Measurements from ENCODE around the gene AGAP3. TPM values are rescaled to one million over a fixed set of nuclear protein-coding genes. Genes with fewer than 3 reads are reported as not detected.

Gene AGAP3
- polyA plus RNA-seq, 3 donors, result 54.3 to 61.2 (median 60.2) TPM

DNA sequence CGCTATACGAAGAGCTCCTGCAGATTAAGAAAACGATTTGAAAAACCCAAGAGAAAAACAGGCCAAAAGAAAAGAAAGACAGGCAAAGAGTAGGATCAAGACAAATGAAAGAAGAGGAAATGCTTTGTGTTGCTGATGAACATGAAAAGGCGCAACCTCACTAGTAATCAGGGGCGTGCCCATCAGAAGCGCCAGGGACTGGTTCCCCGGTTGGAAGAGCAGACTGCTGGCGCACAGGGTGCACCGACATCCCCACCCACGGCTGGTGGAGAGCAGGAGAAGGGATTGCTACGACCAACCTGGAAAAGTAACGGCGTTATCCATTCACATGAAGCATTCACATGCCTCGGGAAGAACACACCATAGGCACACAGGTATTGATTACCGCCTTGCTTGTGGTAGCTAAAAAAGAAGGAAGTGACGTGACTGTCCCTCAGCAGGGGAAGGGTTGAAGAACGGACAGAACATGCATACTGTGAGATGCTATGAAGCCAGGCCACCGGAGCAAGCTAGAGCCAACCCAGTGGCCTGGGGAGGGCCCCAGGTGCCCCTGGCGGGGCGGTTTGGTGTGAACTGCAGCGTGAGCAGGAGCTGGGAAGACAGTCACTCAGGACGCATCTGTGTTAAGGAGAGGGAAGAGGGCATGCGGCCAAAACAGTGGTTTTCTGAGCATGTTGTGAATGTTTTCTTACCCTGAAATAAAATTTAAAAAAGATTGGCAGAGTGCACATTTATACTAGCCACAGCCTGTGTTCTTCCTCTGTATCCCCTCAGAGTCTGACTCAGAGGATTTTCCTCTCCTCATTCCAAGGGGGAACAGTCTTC, 18.3 kb downstream of the AGAP3 start:
- no peak for DNase-seq (ENCODE audit: low read depth in 3 of 3, low spot score in 2 of 3)

GRCh38 chr7:151107882-151108281, 21.6 kb downstream of the AGAP3 start:
- no peak for DNase-seq (ENCODE audit: low read depth in 3 of 3, low spot score in 2 of 3)

- DNase-seq (ENCODE audit: low read depth in 3 of 3, low spot score in 2 of 3), result no peak
Observed at GRCh38 chr7:151109094-151110048, 23.1 kb downstream of the AGAP3 start.

DNA sequence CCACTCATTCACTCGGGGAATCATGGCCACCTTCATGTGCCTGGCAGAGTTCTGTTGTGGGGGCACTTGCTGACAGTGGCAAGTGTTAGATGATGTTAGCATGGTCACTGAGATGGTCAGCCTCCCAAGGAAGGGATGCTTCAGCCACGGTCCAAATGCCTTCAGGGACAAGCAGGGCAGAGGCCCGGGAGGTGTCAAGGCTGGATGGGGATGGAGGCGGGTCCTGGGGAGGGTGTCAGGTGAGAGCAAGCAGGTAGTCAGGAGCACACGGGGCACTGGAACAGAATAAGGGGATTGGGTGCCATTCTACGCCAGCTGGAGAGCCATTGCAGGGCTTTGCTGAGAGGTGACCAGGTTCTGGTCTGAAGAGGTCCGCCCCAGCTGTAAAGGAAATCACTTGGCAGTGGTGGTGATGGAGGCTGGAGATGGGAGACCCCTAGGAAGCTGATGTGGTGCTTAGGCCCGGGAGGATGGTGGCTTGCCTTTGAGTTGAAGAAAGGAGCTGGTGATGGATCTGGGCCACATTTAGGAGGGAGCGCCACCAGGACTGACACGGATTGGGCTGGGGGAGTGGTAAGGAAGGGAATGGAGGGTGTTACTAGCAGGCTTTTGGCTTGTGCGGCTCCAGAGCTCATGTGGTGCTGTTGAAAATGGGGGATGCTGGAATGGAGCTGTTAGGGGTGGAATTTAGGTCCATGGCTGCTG, 24.1 kb downstream of the AGAP3 start:
- no peak for DNase-seq (ENCODE audit: low read depth in 3 of 3, low spot score in 2 of 3)

DNA sequence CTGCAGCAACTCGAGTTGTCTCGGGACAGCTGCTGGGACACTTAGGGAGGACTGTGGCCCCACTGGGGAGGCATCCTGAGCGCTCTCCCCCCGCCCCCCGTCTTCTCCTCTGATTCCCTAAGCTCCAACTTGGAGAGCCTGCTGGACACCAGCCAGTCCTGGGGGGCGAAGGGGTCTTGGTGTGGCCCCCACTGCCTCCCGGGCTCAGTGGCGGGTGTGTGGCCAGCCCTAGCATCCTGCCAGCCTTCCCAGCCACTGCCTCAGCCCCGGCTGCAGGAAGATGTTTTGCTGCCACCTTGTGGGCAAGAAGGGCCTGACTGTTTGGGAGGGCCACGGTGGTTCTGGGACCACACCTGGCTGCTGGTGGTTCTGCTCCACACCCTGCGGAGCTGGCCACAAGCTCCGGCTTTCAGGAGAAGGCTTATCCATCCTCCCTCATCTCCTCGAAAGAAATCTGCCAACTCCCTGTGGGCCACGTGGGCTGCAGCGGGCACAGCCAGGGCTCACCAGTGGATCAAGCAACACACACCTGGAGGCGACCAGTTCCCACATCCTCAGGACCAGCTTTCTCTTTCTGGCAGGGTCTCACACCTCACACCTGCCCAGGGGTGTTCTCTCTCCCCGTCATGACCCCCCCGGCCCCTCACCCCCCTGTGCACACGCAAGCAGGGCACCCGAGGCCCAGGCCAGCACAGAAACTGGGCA, 24.8 kb downstream of the AGAP3 start:
- DNase-seq (ENCODE audit: low read depth in 3 of 3, low spot score in 2 of 3), result no peak

DNA sequence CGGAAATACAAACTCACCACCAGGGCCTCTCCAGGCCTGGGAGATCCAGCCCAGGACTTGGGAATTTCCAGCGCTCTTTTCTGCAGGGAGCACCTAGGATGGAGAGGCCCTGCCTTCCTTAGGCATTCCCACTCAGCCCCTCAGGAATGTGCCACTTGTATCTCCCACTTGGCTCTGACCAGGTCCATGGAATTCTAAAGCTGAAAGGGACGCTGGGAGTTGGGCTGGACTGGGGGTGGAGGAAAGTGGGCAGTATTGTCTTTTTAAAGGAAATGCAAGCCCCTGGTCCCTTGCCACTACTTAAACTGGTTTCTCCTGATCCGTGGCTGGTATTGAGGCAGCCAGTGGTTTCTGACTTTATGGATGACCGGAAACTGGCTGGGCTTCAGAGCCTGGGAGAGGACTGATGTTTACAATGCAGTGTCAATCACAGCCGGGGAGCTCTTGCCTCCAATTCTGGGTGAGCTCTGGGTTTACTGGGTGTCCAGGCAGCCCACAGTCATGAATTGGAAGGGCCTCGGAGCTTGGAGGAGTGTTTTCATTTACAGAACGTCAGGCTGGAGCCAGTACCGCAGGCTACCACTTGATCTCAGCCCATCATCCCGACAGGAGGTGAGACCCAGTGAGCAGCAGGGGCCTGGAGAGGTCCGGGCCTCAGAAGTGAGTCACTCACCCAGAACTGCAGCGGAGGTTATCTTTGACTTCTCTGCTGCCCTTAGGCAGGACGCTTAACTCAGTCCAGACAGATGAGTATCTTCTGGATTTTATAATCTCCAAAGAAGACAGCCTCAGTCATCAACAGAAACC, 27.3 kb downstream of the AGAP3 start:
- DNase-seq (ENCODE audit: low read depth in 3 of 3, low spot score in 2 of 3), result no peak

- DNase-seq (ENCODE audit: low read depth in 3 of 3, low spot score in 2 of 3), result no peak
Observed at GRCh38 chr7:151114151-151115090, 28.1 kb downstream of the AGAP3 start.

GRCh38 chr7:151115121-151115835, 29.0 kb downstream of the AGAP3 start:
- DNase-seq (ENCODE audit: low read depth in 3 of 3, low spot score in 2 of 3), result no peak

- no peak for DNase-seq (ENCODE audit: low read depth in 3 of 3, low spot score in 2 of 3)
Observed at GRCh38 chr7:151115836-151116418, 29.7 kb downstream of the AGAP3 start.

- no peak for DNase-seq (ENCODE audit: low read depth in 3 of 3, low spot score in 2 of 3)
Observed at GRCh38 chr7:151116603-151117440, 30.5 kb downstream of the AGAP3 start.

GRCh38 chr7:151117565-151117964, 31.3 kb downstream of the AGAP3 start:
- DNase-seq (ENCODE audit: low read depth in 3 of 3, low spot score in 2 of 3), result no peak

- no peak for DNase-seq (ENCODE audit: low read depth in 3 of 3, low spot score in 2 of 3)
Observed at GRCh38 chr7:151118108-151119054, 32.1 kb downstream of the AGAP3 start.

GRCh38 chr7:151119055-151119415, 32.8 kb downstream of the AGAP3 start:
- DNase-seq (ENCODE audit: low read depth in 3 of 3, low spot score in 2 of 3), result no peak

- no peak for DNase-seq (ENCODE audit: low read depth in 3 of 3, low spot score in 2 of 3)
Observed at GRCh38 chr7:151119902-151120301, 33.6 kb downstream of the AGAP3 start.

- DNase-seq (ENCODE audit: low read depth in 3 of 3, low spot score in 2 of 3), result no peak
Observed at GRCh38 chr7:151120896-151121295, 34.6 kb downstream of the AGAP3 start.
